GM21515 (cell line): ENCODE data around the gene KRT33B.
"Not testable (repeated sequence)": the region's sequence is repeated elsewhere in the genome, so short reads cannot be mapped to it uniquely, and the experiment has no call there.

ENCODE experiments used
- ATAC-seq: cut with Tn5 transposase; IDR thresholded peaks from one replicate; pipeline ENCODE4 v1.9.1; 2021; ENCODE audit not compliant: unreplicated experiment

Gene KRT33B

GRCh38 chr17:41369713-41370112 lies at the start of gene KRT33B:
Gene KRT33B (minus strand): TSS chr17:41369813. CDS start chr17:41369750, 63 bp downstream.
- ATAC-seq, result no peak

GRCh38 chr17:41418116-41418860 lies 48.7 kb upstream of the KRT33B start:
- no peak for ATAC-seq

- no peak for ATAC-seq
Observed at GRCh38 chr17:41417576-41418015, 48.0 kb upstream of the KRT33B start.

- no peak for ATAC-seq
Observed at GRCh38 chr17:41417127-41417526, 47.5 kb upstream of the KRT33B start.

GRCh38 chr17:41416479-41416878 lies 46.9 kb upstream of the KRT33B start:
- ATAC-seq, result no peak

GRCh38 chr17:41415833-41416335 lies 46.3 kb upstream of the KRT33B start:
- no peak for ATAC-seq

- no peak for ATAC-seq
Observed at GRCh38 chr17:41415411-41415810, 45.8 kb upstream of the KRT33B start.

GRCh38 chr17:41413982-41414381 lies 44.4 kb upstream of the KRT33B start:
- no peak for ATAC-seq

GRCh38 chr17:41413353-41413957 lies 43.8 kb upstream of the KRT33B start:
- no peak for ATAC-seq

GRCh38 chr17:41411072-41411840 lies 41.6 kb upstream of the KRT33B start:
- ATAC-seq, result no peak

GRCh38 chr17:41407226-41407625 lies 37.6 kb upstream of the KRT33B start:
- no peak for ATAC-seq

- no peak for ATAC-seq
Observed at GRCh38 chr17:41406205-41406604, 36.6 kb upstream of the KRT33B start.

- no peak for ATAC-seq
Observed at GRCh38 chr17:41404024-41404671, 34.5 kb upstream of the KRT33B start.

- ATAC-seq, result no peak
Observed at GRCh38 chr17:41403404-41404023, 33.9 kb upstream of the KRT33B start.

GRCh38 chr17:41402161-41402560 lies 32.5 kb upstream of the KRT33B start:
- ATAC-seq, result no peak

- ATAC-seq, result no peak
Observed at GRCh38 chr17:41396996-41397660, 27.5 kb upstream of the KRT33B start, which contains the start of gene KRT31. Gene KRT31 (minus strand): TSS chr17:41397608. CDS start chr17:41397539, 69 bp downstream.

- no peak for ATAC-seq
Observed at GRCh38 chr17:41396340-41396739, 26.7 kb upstream of the KRT33B start.

- no peak for ATAC-seq
Observed at GRCh38 chr17:41395611-41396010, 26.0 kb upstream of the KRT33B start.

- ATAC-seq, result not testable (repeated sequence)
Observed at GRCh38 chr17:41395044-41395443, 25.4 kb upstream of the KRT33B start.
